Measurements from ENCODE around the gene CPSF6. TPM values are rescaled to one million over a fixed set of nuclear protein-coding genes. Genes with fewer than 3 reads are reported as not detected.
A peak's percentile ranks its signal among the peaks of the same experiment; 100 is the strongest.
"Not testable (repeated sequence)": the region's sequence is repeated elsewhere in the genome, so short reads cannot be mapped to it uniquely, and the experiment has no call there.

Gene CPSF6
- total RNA-seq, 2 experiments from 2014 or later: 86.6 to 90.0 TPM

GRCh38 chr12:69262264-69262974, 23.1 kb downstream of the CPSF6 start:
- peaks cover 42% of the 10 kb centered on the region for H3K36me3 Mint-ChIP-seq
- CTCF ChIA-PET: no interaction called here
- intact Hi-C loops (cut with micrococcal nuclease): no loop called here
- H3K27ac Mint-ChIP-seq: no peak overlapping the region
- no peaks in the 10 kb centered on the region for H3K27me3 Mint-ChIP-seq
- H3K4me1 Mint-ChIP-seq (ENCODE audit: low read depth): peaks cover 11% of the 10 kb centered on the region
- H3K9me3 Mint-ChIP-seq: no peaks in the 10 kb centered on the region
- no peak overlapping the region for H3K4me3 Mint-ChIP-seq
- DNase-seq: no peak
- POLR2A ChIA-PET: no interaction called here

DNA sequence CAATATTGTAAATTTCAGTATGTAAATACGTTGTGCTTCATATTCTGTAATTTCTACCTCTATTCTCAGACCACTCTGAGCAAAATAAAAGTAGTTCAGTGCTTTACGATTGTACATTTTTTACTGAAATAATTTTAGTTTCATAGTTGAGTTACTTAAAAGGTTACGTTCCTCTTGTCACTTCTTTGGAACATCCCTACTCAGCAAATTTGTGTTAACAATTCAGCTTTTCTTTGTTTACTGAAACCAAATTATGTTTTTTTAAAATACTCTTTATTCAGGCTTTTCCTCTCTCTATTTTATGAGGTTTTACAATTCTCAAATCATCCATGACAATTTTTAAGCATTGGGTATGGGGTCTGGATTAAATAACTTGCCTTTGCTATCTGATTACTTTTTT, 25.8 kb downstream of the CPSF6 start:
- no peaks in the 10 kb centered on the region for H3K27me3 Mint-ChIP-seq

GRCh38 chr12:69265633-69266032, 26.3 kb downstream of the CPSF6 start:
- DNase-seq; H3K9me3 Mint-ChIP-seq; H3K27ac Mint-ChIP-seq; intact Hi-C loops (cut with micrococcal nuclease); H3K4me3 Mint-ChIP-seq; H3K27me3 Mint-ChIP-seq: not testable (repeated sequence)
- ChIA-PET POLR2A (interaction anchor here (2.0 kb wide), 1 partner anchor 11 kb away, joined by 4 read pairs; no protein-coding TSS in a partner anchor), CTCF (interaction anchor here (0.8 to 2.9 kb wide), 3 partner anchors 12 to 109 kb away, joined by 3 to 16 read pairs (median 4); no protein-coding TSS in a partner anchor)
- Mint-ChIP-seq H3K36me3 (peaks cover 30% of the 10 kb centered on the region), H3K4me1 (ENCODE audit: low read depth) (peaks cover 11% of the 10 kb centered on the region)

More for the DNA sequence above, 25.8 kb downstream of the CPSF6 start:
- no peak for DNase-seq
- peaks cover 33% of the 10 kb centered on the region for H3K36me3 Mint-ChIP-seq
- peaks cover 11% of the 10 kb centered on the region for H3K4me1 Mint-ChIP-seq (ENCODE audit: low read depth)
- no peak overlapping the region for H3K4me3 Mint-ChIP-seq
- intact Hi-C loops (cut with micrococcal nuclease): no loop called here
- ChIA-PET CTCF (interaction anchor here (1.2 to 2.9 kb wide), 3 partner anchors 11 to 111 kb away, joined by 4 to 16 read pairs (median 7); no protein-coding TSS in a partner anchor), POLR2A (interaction anchor here (2.0 kb wide), 1 partner anchor 11 kb away, joined by 4 read pairs; no protein-coding TSS in a partner anchor)
- H3K9me3 Mint-ChIP-seq: no peaks in the 10 kb centered on the region
- no peak overlapping the region for H3K27ac Mint-ChIP-seq

DNA sequence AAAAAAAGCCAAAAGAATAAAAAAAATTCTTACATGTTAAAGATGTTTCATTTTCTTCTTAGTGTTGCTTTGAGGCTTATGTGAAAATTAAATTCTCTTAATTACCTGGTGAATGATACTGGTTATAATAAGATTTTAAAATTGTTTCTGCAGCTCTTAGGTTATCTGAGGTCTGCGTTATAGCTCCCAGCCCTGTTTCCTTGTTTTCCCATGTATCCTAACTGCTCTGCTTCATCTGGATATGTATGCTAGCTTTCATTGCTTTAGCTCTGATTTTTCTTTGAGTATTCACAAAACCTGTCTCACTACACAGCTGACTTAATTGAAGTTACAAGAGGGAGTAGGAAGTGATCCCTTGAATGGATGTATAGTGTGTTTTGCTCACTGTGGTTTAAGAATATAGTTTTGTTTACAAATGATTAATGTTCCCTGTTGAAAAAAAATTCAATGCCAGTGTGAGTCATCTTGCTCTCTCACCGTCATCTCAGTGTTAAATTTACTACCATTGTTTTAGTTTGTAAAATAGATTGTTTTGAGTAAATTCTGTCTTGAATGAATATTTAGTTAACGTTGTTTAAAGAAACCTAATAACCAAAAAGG, 26.8 kb downstream of the CPSF6 start:
- ChIA-PET CTCF (interaction anchor here (0.6 to 2.9 kb wide), 3 partner anchors 12 to 109 kb away, joined by 3 to 16 read pairs (median 3); no protein-coding TSS in a partner anchor), POLR2A (interaction anchor here (2.0 kb wide), 1 partner anchor 10 kb away, joined by 4 read pairs; no protein-coding TSS in a partner anchor)
- Mint-ChIP-seq H3K27me3 (no peaks in the 10 kb centered on the region), H3K27ac (peak overlapping the region; percentile 15), H3K4me3 (no peak overlapping the region), H3K9me3 (no peaks in the 10 kb centered on the region), H3K36me3 (peaks cover 26% of the 10 kb centered on the region), H3K4me1 (ENCODE audit: low read depth) (peaks cover 14% of the 10 kb centered on the region)
- intact Hi-C loops (cut with micrococcal nuclease): no loop called here
- no peak for DNase-seq

- no peaks in the 10 kb centered on the region for H3K9me3 Mint-ChIP-seq
- CTCF ChIA-PET: interaction anchor here (0.8 to 2.0 kb wide), 2 partner anchors 21 to 115 kb away, joined by 3 to 6 read pairs; no protein-coding TSS in a partner anchor
- POLR2A ChIA-PET: no interaction called here
- intact Hi-C loops (cut with micrococcal nuclease): no loop called here
- no peaks in the 10 kb centered on the region for H3K27me3 Mint-ChIP-seq
- H3K36me3 Mint-ChIP-seq: peaks cover 12% of the 10 kb centered on the region
- H3K4me1 Mint-ChIP-seq (ENCODE audit: low read depth): peaks cover 34% of the 10 kb centered on the region
- H3K27ac Mint-ChIP-seq: no peak overlapping the region
- no peak for DNase-seq
- no peak overlapping the region for H3K4me3 Mint-ChIP-seq
Observed at GRCh38 chr12:69269736-69270135, 30.4 kb downstream of the CPSF6 start.

DNA sequence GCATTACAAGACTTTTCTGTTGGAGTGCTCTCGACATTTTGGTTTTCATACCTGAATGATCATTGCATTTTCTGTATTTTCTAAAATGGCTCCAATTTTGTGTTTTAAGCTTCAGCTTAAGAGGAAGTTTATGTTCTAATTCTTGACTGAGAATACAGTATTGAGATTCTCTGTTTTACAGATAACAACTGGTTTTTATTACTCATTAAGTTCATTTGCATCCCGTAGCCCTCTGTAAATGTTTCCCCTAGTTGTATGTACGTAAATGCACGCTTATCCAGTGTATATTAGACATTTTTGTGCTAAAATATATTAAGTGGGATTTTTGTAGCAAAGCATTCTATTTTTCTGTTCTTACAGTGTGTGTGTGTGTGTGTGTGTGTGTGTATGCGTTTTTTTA, 33.1 kb downstream of the CPSF6 start:
- Mint-ChIP-seq H3K27ac (peak overlapping the region; percentile 8), H3K36me3 (peaks cover 5% of the 10 kb centered on the region), H3K9me3 (no peaks in the 10 kb centered on the region), H3K4me1 (ENCODE audit: low read depth) (peaks cover 44% of the 10 kb centered on the region), H3K4me3 (no peak overlapping the region), H3K27me3 (no peaks in the 10 kb centered on the region)
- ChIA-PET POLR2A (no interaction called here), CTCF (interaction anchor here (1.6 kb wide), 1 partner anchor 116 kb away, joined by 6 read pairs; no protein-coding TSS in a partner anchor)
- intact Hi-C loops (cut with micrococcal nuclease): no loop called here
- DNase-seq: no peak

DNA sequence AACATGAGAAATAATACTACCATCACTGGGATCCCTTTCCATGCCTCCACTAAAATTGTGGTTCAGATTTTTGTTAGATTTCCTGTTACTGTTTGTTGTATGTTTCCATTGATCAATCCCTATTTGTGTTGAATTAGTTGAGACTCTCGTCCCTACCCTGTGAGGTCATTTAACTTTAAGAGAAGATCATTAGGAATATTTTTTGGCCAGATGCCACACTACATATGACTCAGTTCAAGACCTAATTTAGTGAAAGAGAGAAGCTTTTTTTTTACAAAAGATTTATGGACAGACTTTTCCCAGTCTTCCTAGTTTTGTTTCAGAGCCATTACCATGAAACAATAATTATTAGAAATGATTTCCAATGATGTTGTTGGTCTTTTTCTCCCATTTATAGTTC, 35.5 kb downstream of the CPSF6 start:
- ChIA-PET CTCF (interaction anchor here (1.9 kb wide), 1 partner anchor 21 kb away, joined by 10 read pairs; no protein-coding TSS in a partner anchor), POLR2A (no interaction called here)
- Mint-ChIP-seq H3K27ac (peak overlapping the region; percentile 2), H3K4me3 (no peak overlapping the region), H3K9me3 (no peaks in the 10 kb centered on the region), H3K4me1 (ENCODE audit: low read depth) (peaks cover 44% of the 10 kb centered on the region), H3K36me3 (peaks cover 3% of the 10 kb centered on the region), H3K27me3 (no peaks in the 10 kb centered on the region)
- intact Hi-C loops (cut with micrococcal nuclease): no loop called here
- no peak for DNase-seq

DNA sequence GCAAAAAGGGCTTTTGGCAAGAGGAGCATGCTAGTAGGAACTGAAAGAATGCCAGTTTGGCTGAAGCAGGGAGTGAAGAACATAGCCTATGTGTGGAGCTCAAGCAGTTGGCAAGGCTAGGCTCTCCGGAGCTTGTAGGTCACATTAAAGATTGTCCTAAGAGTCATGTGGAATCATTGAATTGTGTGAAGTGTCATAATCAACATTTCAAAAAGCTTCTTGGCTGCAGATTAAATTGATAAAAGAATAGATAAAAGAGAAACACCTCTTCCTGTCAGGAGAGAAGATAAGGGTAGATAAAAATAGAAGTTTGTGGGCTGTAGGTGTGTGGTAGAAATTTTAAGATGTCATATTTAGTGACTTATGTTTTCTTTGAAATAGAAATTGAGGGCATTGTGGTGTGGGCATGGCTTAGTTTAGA, 36.1 kb downstream of the CPSF6 start:
- Mint-ChIP-seq H3K27me3 (no peaks in the 10 kb centered on the region), H3K9me3 (no peaks in the 10 kb centered on the region), H3K4me3 (no peak overlapping the region), H3K27ac (peak overlapping the region; percentile 21), H3K4me1 (ENCODE audit: low read depth) (peaks cover 44% of the 10 kb centered on the region), H3K36me3 (peaks cover 3% of the 10 kb centered on the region)
- intact Hi-C loops (cut with micrococcal nuclease): no loop called here
- no peak for DNase-seq
- POLR2A ChIA-PET: interaction anchor here (0.5 kb wide), 1 partner anchor 353 kb away, joined by 3 read pairs; no protein-coding TSS in a partner anchor
- CTCF ChIA-PET: interaction anchor here (0.6 to 1.9 kb wide), 2 partner anchors 21 to 790 kb away, joined by 4 to 10 read pairs; no protein-coding TSS in a partner anchor

GRCh38 chr12:69278814-69279782, 39.7 kb downstream of the CPSF6 start:
- H3K4me3 Mint-ChIP-seq: no peak overlapping the region
- H3K9me3 Mint-ChIP-seq: no peaks in the 10 kb centered on the region
- H3K36me3 Mint-ChIP-seq: no peaks in the 10 kb centered on the region
- H3K27ac Mint-ChIP-seq: no peak overlapping the region
- ChIA-PET CTCF (interaction anchor here (1.1 kb wide), 1 partner anchor 12 kb away, joined by 4 read pairs; no protein-coding TSS in a partner anchor), POLR2A (no interaction called here)
- intact Hi-C loops (cut with micrococcal nuclease): no loop called here
- peaks cover 31% of the 10 kb centered on the region for H3K4me1 Mint-ChIP-seq (ENCODE audit: low read depth)
- DNase-seq: no peak
- H3K27me3 Mint-ChIP-seq: no peaks in the 10 kb centered on the region

- intact Hi-C loops (cut with micrococcal nuclease): no loop called here
- H3K4me1 Mint-ChIP-seq (ENCODE audit: low read depth): peaks cover 17% of the 10 kb centered on the region
- H3K9me3 Mint-ChIP-seq: no peaks in the 10 kb centered on the region
- no peaks in the 10 kb centered on the region for H3K36me3 Mint-ChIP-seq
- peak overlapping the region; percentile 31 for H3K4me3 Mint-ChIP-seq
- DNase-seq: peak; percentile 48
- no peak overlapping the region for H3K27ac Mint-ChIP-seq
- H3K27me3 Mint-ChIP-seq: peaks cover 6% of the 10 kb centered on the region
- CTCF ChIA-PET: interaction anchor here (1.3 kb wide), 1 partner anchor 286 kb away, joined by 4 read pairs; no protein-coding TSS in a partner anchor
- POLR2A ChIA-PET: no interaction called here
Observed at GRCh38 chr12:69284131-69284530, 44.8 kb downstream of the CPSF6 start.

DNA sequence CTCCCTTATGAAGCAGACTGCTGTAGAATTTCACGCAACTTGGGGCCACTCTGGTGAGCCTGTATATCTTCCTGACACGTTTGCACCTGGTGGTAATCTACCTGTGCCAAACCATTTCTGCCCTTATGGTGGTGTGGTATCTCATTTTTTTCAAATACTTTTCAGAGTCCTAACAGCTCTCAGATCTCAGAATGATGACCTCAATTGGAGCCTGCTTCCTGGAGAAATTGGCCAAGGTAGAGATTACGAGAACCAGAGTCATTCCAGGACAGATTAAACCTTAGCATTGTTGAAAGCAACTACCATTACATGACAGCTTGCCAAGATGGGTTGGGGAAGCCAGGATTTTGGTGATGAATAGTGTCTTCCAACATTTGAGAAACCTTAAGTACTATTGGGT, 48.2 kb downstream of the CPSF6 start:
- Mint-ChIP-seq H3K27ac (no peak overlapping the region), H3K9me3 (no peaks in the 10 kb centered on the region), H3K27me3 (peaks cover 16% of the 10 kb centered on the region), H3K4me1 (ENCODE audit: low read depth) (peaks cover 22% of the 10 kb centered on the region), H3K4me3 (no peak overlapping the region), H3K36me3 (no peaks in the 10 kb centered on the region)
- intact Hi-C loops (cut with micrococcal nuclease): no loop called here
- DNase-seq: no peak
- ChIA-PET POLR2A (interaction anchor here (1.1 kb wide), 1 partner anchor 183 kb away, joined by 3 read pairs; no protein-coding TSS in a partner anchor), CTCF (no interaction called here)
